ENCODE measurements around the gene RABGGTA. TPM values are rescaled to one million over a fixed set of nuclear protein-coding genes. Genes with fewer than 3 reads are reported as not detected.

Gene RABGGTA
- total RNA-seq, 1 experiment from 2014 or later = 25.6 TPM

- no peak overlapping the region for H3K14ac ChIP-seq (ENCODE audit: insufficient read depth, low read length)
- H3K4me3 Mint-ChIP-seq = peak overlapping the region; percentile 83 to 86
- H2AFZ ChIP-seq (ENCODE audit: low read length) = no peak overlapping the region
- H3K27me3 ChIP-seq (ENCODE audit: insufficient read depth, low read length) = no peaks in the 10 kb centered on the region
- no peaks in the 10 kb centered on the region for H3K9me3 ChIP-seq (ENCODE audit: control insufficient read depth, low read depth, low read length)
- no peak overlapping the region for H3K27ac ChIP-seq (ENCODE audit: insufficient read length, low read depth, low read length)
- no peak overlapping the region for H2BK12ac ChIP-seq (ENCODE audit: insufficient read length, low read depth, low read length)
- H3K23ac ChIP-seq (ENCODE audit: insufficient read length, low read depth, low read length) = no peak overlapping the region
- H3K79me2 ChIP-seq (ENCODE audit: insufficient read depth, low read length) = no peaks in the 10 kb centered on the region
- H2BK15ac ChIP-seq (ENCODE audit: low read depth, low read length) = no peak overlapping the region
- H3K36me3 Mint-ChIP-seq (ENCODE audit: insufficient read depth in 1 of 3, low read depth in 3 of 3) = peaks cover 3 to 21% (median 14%) of the 10 kb centered on the region in 3 experiments; a peak in 5 of 7 replicates
- H2AK5ac ChIP-seq (ENCODE audit: insufficient read length, low read length) = no peak overlapping the region
- no peak overlapping the region for H3K56ac ChIP-seq (ENCODE audit: insufficient read length, low read depth, low read length)
- TF ChIP-seq, protein P1, sequence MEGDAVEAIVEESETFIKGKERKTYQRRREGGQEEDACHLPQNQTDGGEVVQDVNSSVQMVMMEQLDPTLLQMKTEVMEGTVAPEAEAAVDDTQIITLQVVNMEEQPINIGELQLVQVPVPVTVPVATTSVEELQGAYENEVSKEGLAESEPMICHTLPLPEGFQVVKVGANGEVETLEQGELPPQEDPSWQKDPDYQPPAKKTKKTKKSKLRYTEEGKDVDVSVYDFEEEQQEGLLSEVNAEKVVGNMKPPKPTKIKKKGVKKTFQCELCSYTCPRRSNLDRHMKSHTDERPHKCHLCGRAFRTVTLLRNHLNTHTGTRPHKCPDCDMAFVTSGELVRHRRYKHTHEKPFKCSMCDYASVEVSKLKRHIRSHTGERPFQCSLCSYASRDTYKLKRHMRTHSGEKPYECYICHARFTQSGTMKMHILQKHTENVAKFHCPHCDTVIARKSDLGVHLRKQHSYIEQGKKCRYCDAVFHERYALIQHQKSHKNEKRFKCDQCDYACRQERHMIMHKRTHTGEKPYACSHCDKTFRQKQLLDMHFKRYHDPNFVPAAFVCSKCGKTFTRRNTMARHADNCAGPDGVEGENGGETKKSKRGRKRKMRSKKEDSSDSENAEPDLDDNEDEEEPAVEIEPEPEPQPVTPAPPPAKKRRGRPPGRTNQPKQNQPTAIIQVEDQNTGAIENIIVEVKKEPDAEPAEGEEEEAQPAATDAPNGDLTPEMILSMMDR (conservative IDR thresholded peaks at IDR 0.05) = no peak
- no peak overlapping the region for H2BK120ac ChIP-seq (ENCODE audit: low read depth, low read length, poor library complexity, severe bottlenecking)
- no peak overlapping the region for H4K8ac ChIP-seq (replicated peaks; ENCODE audit: insufficient read length, low read depth, low read length)
- H3K9me3 Mint-ChIP-seq = no peaks in the 10 kb centered on the region
- H3K4me2 ChIP-seq (ENCODE audit: insufficient read depth, insufficient read length, low read length) = peak overlapping the region; percentile 69
- H3K23me2 ChIP-seq (ENCODE audit: insufficient read length, low read depth, low read length, poor library complexity, severe bottlenecking) = peaks cover 8% of the 10 kb centered on the region
- peak overlapping the region; percentile 88 to 97 (median 96); a peak in 6 of 7 replicates for H3K27ac Mint-ChIP-seq
- DNase-seq = no peak
- H3K18ac ChIP-seq (ENCODE audit: insufficient read length, low read depth, low read length) = no peak overlapping the region
- H3K79me1 ChIP-seq (ENCODE audit: insufficient read depth, low read depth, low read length, poor library complexity, severe bottlenecking) = no peaks in the 10 kb centered on the region
- H3K27me3 Mint-ChIP-seq (ENCODE audit: low read depth) = no peaks in the 10 kb centered on the region
- H4K91ac ChIP-seq (ENCODE audit: insufficient read length, low read depth, low read length) = no peak overlapping the region
- H2BK5ac ChIP-seq (ENCODE audit: insufficient read length, low read length) = no peak overlapping the region
- no peak overlapping the region for H3T11ph ChIP-seq (ENCODE audit: low read length)
- no CpG with 5 or more reads among the region's 13 CpGs for WGBS (ENCODE audit: extremely low coverage, insufficient read length, low lambda C conversion rate)
- H3K4me1 ChIP-seq (ENCODE audit: insufficient read depth, low read length) = no peaks in the 10 kb centered on the region
- H3K4me1 Mint-ChIP-seq = peaks cover 12 to 14% of the 10 kb centered on the region in 2 experiments
- H4K5ac ChIP-seq (ENCODE audit: insufficient read length, low read depth, low read length) = no peak overlapping the region
- no peak overlapping the region for H3K9ac ChIP-seq (ENCODE audit: extremely low read depth, insufficient read length, low read length)
- no peaks in the 10 kb centered on the region for H4K20me1 ChIP-seq (ENCODE audit: control insufficient read depth, insufficient read depth, insufficient read length)
- no peak overlapping the region for H2BK20ac ChIP-seq (ENCODE audit: low read depth, low read length, poor library complexity, severe bottlenecking)
- no peak overlapping the region for H3K4ac ChIP-seq (ENCODE audit: low read depth, low read length)
Observed at GRCh38 chr14:24270537-24271133, 762 bp downstream of the RABGGTA start.

All from H9 (cell line).